PFSK-1 (cell line): ENCODE results near the gene ACBD3.

Experiments
- POLR2AphosphoS5 ChIP-seq: IDR thresholded peaks from 2 replicates; pipeline ENCODE4 v1.6.1; 2012; ENCODE audit warnings: low read depth, mild to moderate bottlenecking, control low read depth, low read length, moderate library complexity
- SIN3A ChIP-seq: IDR thresholded peaks from 2 replicates; pipeline ENCODE4 v1.6.1; 2012; ENCODE audit warnings: mild to moderate bottlenecking, low read length, moderate library complexity, borderline replicate concordance; ENCODE audit not compliant: insufficient read depth

GRCh38 chr1:226104671-226105121, 81.8 kb downstream of the ACBD3 start:
- TF ChIP-seq SIN3A: peak; percentile 71; the same call in 1 of the 2 replicates
- TF ChIP-seq POLR2AphosphoS5: no peak
